GM23338 (cell line): Measurements from ENCODE around the gene DNM2.

Source experiments
- CREB1 ChIP-seq: fragments of 250-450 bp; sonication (Bioruptor Pico); IDR thresholded peaks from 2 replicates; pipeline ENCODE4 v1.5.0; 2020; ENCODE audit warnings: low read depth, mild to moderate bottlenecking, moderate library complexity
- EZH2 ChIP-seq: fragments of 200-600 bp; sonication (generic); IDR thresholded peaks from one replicate; pipeline ENCODE4 v1.8.0; 2017; ENCODE audit warnings: antibody characterized with exemption, mild to moderate bottlenecking, low read depth; ENCODE audit not compliant: unreplicated experiment
- EZH2phosphoT487 ChIP-seq: fragments of 200-600 bp; sonication (generic); IDR thresholded peaks from one replicate; pipeline ENCODE4 v1.8.1; 2018; ENCODE audit warnings: antibody characterized with exemption; ENCODE audit not compliant: unreplicated experiment
- JUNB ChIP-seq: IDR thresholded peaks from one replicate; pipeline ENCODE4 v1.6.1; 2016; ENCODE audit warnings: antibody characterized with exemption; ENCODE audit not compliant: unreplicated experiment
- NANOG ChIP-seq: IDR thresholded peaks from 2 replicates; pipeline ENCODE4 v1.6.1; 2016; ENCODE audit warnings: antibody characterized with exemption, borderline replicate concordance
- POLR2AphosphoS5 ChIP-seq: IDR thresholded peaks from 2 replicates; pipeline ENCODE4 v1.6.1; 2016; ENCODE audit warnings: antibody characterized with exemption, low read depth
- STAT1 ChIP-seq: IDR thresholded peaks from one replicate; pipeline ENCODE4 v1.6.1; 2016; ENCODE audit warnings: antibody characterized with exemption; ENCODE audit not compliant: unreplicated experiment
- ZNF331 ChIP-seq: fragments of 250-450 bp; sonication (Bioruptor Pico); IDR thresholded peaks from 2 replicates; pipeline ENCODE4 v1.5.0; 2020; ENCODE audit warnings: low read depth, mild to moderate bottlenecking, moderate library complexity
- ZNF462 ChIP-seq: fragments of 250-450 bp; sonication (Bioruptor Pico); IDR thresholded peaks from 2 replicates; pipeline ENCODE4 v1.5.0; 2020; ENCODE audit warnings: mild to moderate bottlenecking, moderate library complexity
- TF ChIP-seq, protein P1 (sequence below), 2 experiments: fragments of 200-600 bp in 1 of 2; sonication (generic) in 1 of 2; conservative IDR thresholded peaks; 2 replicates each; pipeline versions ENCODE4 v1.5.1 to v1.6.1; 2016 to 2017; ENCODE audit warnings: antibody characterized with exemption in 2 of 2, low read depth in 2 of 2, mild to moderate bottlenecking in 2 of 2, moderate library complexity in 1 of 2
- TF ChIP-seq, protein P2 (sequence below): IDR thresholded peaks from one replicate; pipeline ENCODE4 v1.6.1; 2018; ENCODE audit warnings: antibody characterized with exemption; ENCODE audit not compliant: unreplicated experiment
- TF ChIP-seq, protein P3 (sequence below): IDR thresholded peaks from 2 replicates; pipeline ENCODE4 v1.6.1; 2016; ENCODE audit warnings: antibody characterized with exemption

DNA sequence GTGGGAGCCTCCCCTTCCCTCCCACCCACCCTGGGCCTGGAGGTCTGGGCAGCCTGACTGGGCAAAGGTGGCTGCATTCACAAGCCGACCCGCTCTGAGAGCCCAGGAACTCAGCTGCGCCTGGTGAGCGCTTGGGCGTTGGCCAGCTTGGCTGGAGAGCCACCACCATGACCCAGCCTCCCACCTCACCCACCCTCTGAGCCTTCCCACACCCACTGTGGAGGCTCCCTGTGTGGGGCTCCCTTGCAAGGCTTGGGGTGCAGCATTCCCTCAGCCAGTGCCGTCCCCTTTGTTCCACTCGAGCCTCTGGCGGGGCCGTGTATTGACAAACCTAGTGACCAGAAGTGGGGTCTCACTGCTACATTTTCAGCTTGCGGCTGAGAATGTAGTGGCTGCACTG, 31.7 kb upstream of the DNM2 start:
- TF ChIP-seq, protein P1, sequence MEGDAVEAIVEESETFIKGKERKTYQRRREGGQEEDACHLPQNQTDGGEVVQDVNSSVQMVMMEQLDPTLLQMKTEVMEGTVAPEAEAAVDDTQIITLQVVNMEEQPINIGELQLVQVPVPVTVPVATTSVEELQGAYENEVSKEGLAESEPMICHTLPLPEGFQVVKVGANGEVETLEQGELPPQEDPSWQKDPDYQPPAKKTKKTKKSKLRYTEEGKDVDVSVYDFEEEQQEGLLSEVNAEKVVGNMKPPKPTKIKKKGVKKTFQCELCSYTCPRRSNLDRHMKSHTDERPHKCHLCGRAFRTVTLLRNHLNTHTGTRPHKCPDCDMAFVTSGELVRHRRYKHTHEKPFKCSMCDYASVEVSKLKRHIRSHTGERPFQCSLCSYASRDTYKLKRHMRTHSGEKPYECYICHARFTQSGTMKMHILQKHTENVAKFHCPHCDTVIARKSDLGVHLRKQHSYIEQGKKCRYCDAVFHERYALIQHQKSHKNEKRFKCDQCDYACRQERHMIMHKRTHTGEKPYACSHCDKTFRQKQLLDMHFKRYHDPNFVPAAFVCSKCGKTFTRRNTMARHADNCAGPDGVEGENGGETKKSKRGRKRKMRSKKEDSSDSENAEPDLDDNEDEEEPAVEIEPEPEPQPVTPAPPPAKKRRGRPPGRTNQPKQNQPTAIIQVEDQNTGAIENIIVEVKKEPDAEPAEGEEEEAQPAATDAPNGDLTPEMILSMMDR (conservative IDR thresholded peaks at IDR 0.05; ENCODE audit: low read depth in 2 of 2), result no peak
- 0 out of 2 replicates have a peak, but pooled peaks have one; percentile 18 for TF ChIP-seq POLR2AphosphoS5
- TF ChIP-seq EZH2, result no peak
- no peak for TF ChIP-seq STAT1
- TF ChIP-seq CREB1 (CRISPR knock-in tag), result no peak
- no peak for TF ChIP-seq ZNF331 (CRISPR knock-in tag)
- TF ChIP-seq, protein P2, sequence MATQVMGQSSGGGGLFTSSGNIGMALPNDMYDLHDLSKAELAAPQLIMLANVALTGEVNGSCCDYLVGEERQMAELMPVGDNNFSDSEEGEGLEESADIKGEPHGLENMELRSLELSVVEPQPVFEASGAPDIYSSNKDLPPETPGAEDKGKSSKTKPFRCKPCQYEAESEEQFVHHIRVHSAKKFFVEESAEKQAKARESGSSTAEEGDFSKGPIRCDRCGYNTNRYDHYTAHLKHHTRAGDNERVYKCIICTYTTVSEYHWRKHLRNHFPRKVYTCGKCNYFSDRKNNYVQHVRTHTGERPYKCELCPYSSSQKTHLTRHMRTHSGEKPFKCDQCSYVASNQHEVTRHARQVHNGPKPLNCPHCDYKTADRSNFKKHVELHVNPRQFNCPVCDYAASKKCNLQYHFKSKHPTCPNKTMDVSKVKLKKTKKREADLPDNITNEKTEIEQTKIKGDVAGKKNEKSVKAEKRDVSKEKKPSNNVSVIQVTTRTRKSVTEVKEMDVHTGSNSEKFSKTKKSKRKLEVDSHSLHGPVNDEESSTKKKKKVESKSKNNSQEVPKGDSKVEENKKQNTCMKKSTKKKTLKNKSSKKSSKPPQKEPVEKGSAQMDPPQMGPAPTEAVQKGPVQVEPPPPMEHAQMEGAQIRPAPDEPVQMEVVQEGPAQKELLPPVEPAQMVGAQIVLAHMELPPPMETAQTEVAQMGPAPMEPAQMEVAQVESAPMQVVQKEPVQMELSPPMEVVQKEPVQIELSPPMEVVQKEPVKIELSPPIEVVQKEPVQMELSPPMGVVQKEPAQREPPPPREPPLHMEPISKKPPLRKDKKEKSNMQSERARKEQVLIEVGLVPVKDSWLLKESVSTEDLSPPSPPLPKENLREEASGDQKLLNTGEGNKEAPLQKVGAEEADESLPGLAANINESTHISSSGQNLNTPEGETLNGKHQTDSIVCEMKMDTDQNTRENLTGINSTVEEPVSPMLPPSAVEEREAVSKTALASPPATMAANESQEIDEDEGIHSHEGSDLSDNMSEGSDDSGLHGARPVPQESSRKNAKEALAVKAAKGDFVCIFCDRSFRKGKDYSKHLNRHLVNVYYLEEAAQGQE, result no peak
- TF ChIP-seq EZH2phosphoT487, result no peak
- no peak for TF ChIP-seq JUNB
- TF ChIP-seq, protein P3, sequence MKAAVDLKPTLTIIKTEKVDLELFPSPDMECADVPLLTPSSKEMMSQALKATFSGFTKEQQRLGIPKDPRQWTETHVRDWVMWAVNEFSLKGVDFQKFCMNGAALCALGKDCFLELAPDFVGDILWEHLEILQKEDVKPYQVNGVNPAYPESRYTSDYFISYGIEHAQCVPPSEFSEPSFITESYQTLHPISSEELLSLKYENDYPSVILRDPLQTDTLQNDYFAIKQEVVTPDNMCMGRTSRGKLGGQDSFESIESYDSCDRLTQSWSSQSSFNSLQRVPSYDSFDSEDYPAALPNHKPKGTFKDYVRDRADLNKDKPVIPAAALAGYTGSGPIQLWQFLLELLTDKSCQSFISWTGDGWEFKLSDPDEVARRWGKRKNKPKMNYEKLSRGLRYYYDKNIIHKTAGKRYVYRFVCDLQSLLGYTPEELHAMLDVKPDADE, result no peak
- TF ChIP-seq NANOG, result no peak
- TF ChIP-seq ZNF462 (CRISPR knock-in tag), result no peak
